ENCODE results near the gene LEAP2. TPM values are rescaled to one million over a fixed set of nuclear protein-coding genes. Genes with fewer than 3 reads are reported as not detected.

Gene LEAP2
- total RNA-seq, 1 donor from 2014 or later = 1.0 TPM

DNA sequence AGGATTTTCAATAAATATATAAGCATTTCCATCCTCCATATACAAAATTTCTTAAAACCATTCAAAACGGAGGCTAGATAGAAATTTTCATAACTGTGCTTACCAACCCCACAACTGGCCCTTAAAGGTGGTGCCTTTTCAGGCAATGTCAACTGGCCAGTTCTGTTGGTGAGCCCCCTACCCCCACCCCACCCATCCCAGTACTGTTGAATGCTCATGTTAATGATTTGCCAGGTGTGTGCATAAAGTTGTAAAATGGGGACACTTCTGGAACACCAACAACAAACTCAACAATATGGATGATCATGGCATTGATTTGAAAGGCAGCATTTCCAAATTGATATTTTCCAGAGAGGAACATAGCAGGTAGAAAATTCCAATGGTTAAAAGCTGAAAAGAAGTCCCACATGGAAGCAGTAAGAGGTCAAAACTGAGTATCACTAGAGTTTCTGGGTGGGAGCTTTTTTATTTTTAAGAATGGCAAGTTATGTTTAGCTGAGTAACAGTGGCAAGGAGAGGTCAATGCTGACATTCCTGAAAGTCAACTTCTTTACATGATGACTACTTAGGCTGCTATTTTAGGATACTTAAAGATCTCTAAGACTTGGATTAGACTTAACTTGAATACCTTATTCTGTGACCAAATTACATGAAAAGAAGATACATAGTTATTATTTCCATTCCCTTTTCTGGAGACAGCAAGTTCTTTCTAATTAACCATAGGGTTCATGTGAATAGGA, 2.7 kb downstream of the LEAP2 start:
- DNase-seq (ENCODE audit: low read depth) = no peak

DNA sequence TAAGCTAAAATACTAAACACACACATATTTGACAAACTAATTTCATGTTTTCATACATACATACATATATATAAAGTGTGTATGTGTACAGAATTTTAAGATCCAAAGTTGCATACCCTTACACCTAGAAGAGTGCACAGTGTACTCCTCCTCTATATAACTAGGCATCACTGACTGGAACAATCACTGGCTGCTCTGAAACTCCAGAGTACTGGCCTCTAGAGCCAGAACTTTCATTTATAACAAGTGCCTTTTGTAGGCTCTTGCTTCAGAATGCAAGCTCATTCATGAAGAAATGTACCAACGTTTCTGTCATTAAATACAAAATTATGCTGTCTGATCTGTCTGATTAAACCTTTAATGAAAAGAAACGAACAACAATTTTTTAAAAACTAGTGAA, 4.0 kb downstream of the LEAP2 start:
- no peak for DNase-seq (ENCODE audit: low read depth)

DNA sequence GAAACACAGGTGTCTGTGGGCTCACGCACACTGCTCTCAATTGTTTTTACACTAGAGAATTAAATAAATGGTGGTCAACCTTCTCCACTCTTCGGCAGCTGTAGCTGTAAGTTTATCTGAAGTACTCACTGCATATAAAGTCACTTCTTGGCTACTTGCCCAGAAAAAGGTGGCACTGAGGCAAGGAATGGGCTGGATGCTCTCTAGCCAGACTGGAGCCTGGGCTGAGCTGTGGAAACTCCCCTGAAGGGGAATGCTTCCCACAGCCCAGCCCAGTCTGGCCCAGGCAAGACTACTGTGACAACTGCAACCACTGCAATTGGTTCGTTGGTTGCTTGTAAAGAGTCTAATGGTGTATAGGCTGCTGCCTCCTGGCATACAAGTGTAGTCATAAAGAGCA, 4.5 kb downstream of the LEAP2 start:
- peak; percentile 92 for DNase-seq (ENCODE audit: low read depth)

DNA sequence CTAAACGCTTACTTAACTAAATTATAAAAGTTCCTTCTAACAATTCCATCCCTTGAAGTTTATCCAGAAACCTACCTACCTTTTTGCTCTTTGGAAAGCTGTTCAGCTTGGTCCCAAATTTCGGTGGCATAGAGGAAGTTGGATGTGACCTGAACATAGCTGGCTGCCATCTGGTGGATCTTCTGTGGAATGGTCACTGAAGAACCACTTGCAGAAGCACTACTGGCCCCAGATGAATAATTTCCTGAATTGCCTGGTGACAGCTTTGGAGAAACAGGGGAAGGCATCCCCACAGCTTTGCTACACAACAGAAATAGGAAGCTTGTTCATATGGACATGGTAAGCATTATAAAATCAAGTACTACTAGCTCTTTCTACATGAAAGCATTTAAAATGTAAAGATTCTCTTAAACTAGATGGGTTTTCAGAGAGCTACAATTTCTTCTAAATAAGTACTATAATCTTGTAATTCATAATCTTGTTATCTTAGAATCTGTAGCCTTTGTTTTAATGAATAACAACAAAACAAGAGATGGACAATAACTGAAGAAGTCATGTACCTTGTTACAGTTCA, 9.9 kb downstream of the LEAP2 start:
- DNase-seq (ENCODE audit: low read depth) = peak; percentile 71

DNA sequence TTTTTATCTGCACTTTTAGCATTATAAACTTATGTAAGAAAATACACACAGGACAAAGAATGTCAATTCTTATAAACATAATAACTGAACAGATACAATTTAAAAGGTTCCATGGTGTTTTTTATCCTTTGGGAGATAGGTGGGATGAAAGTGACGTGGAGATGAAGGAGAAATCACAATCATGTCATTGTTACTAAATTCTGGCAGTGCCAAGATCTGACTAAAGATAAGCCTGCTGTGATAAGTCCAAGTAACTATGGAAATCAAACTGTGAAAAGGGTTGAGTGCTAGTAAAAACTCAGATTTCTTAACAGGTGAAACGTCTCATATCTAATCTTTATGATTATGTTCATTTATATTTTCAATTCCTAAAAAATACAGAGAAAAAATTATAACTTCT, 11.1 kb downstream of the LEAP2 start:
- DNase-seq (ENCODE audit: low read depth) = no peak

DNA sequence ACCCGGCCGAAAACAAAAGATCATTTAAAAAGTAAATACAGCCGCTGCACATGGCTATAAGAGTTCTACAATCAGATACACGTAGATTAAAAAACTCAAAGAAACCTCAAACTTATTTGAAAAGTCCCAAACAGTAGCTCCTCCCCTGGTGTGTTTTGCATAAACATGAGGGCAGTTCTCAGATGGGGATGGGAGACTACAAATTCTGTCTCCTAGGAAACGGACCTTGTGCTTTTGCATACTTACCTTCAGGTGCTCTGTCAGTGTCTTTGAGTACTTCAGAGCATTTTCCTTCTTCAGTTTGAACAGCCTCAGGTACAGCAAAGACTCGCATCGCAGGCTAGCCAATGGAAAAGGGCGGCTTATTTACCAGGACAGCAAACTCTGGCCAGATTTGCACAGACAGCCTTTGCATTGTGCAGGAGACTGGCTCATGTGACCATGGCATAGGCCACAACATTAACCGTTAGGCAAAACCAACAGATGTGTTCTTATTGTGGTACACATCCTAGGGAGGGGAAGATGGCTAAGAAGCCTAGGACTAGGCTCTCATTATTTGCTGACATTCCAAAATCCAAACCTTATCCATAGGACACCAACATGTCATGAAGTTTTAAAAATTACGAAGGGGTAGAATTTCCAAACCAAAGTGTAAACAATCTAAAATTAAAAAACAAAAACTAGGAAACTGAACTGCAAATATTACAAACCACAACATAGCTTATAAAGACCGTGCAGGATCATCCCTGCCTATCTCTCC, 12.8 kb downstream of the LEAP2 start:
- DNase-seq (ENCODE audit: low read depth) = no peak

DNA sequence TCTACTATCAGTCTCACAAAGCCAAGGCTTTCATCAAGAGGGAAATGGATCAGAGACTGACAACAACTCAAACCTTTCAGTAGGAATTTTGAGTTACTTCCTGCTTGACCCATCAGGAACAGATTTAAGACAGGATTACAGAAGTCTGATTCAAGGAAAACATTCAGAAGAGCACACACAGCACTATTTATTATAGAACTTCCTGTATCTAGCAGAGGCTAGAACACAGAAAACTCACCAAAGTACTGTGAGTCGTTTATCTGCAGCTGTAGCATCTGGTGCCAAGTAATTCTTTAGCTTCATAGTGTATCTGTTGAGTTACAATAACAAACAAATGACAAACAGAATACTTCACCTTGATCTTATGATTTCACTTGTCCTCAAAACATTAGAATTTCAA, 13.8 kb downstream of the LEAP2 start:
- DNase-seq (ENCODE audit: low read depth) = no peak

DNA sequence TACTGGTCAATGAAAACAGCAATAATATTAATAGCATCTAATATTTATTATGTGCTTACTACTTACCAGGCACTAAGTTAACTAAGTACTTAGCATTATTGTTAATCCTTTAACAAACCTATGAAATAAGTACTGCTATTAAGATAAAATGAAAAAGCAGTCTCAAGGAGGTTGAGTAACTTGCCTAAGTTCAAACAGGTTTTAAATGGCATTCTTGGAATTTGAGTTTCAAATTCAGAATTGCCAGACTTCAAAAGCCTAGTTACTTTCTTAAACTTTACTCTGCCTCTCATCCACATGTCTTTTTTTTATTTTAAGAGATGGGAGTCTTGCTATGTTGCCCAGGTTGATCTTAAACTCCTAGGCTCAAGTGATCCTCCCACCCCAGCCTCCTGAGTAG, 16.0 kb downstream of the LEAP2 start:
- DNase-seq (ENCODE audit: low read depth) = no peak

DNA sequence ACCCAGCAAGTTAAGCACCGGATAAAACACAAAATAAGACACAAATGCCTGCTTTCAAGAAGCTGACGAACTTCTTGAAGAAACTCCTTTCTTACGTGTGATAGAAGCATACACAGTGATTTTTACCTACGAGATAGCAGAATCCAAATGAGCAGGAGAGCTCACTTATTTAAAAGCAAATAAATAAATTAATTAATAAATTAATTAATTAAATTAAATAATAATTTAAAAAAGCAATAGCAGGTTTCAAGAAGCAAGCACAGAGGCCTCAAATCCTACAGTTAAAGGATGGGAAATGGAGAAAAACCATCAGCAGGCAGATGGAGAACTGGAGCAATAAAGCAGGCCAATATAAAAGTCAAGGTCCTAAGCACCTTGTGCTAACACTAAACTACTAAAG, 17.3 kb downstream of the LEAP2 start:
- DNase-seq (ENCODE audit: low read depth) = no peak

DNA sequence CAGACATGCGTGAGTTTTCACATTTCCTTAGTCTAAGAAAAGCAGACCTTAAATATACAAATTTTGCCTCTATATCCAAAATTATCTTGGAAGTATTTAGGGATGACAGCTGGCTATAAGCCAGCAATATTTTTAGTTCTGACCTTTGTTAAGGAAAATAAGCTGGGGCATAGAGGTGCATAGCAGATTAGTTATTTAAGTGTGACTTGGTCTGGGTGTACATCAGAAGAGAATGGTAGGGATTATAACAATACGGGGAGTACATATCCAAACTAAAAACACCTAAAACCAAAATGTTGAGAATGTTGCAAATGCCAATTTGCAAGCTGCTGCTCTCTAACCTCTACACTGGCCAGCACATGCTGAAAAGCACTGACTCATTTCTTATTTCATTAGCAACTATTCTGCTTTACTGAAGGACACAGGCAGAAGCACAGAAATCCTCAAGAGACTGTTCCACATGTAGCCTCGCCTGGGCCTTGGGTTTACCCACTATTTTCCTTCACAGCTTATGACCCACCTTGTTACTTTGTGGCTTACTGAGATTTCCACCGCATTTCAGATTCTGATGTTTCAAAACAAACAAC, 22.3 kb downstream of the LEAP2 start:
- DNase-seq (ENCODE audit: low read depth) = no peak

DNA sequence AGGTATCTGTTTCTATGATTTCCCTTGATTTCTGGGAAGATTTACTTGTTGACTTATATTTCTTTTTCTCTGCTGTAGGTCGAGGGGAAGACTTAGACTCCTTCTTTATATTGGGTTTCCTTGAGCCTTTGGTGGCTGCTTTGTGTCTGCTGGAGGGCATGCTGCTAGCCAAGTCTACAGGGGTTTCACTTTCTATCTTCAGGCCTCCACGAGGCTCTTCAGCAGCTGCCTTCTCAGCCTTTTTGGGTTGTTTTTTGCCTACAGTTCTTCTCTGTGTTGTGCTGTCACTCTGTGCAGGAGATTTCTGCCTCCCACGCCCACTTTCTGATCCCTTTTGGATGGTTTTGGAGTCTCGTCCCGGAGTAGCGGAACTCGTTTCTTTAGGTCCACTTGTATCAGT, 23.2 kb downstream of the LEAP2 start:
- no peak for DNase-seq (ENCODE audit: low read depth)

DNA sequence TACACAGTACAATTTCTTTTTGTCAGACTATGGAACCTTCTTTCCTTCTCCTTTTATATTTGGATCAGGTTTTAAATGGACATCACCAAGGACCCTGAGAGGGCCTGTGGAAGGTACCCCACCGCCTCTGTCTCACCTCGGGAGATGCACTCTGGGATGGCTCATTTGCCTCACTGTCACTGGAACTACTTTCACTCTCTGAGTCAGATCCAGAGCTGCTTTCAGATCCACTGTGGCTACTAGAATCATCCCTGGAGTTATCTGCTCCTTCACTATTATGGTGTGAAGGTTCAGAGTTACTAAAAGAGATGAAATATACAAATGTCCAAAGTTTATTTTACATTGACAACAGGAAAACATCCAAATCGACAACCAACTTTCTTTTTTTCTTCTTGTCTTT, 24.6 kb downstream of the LEAP2 start:
- no peak for DNase-seq (ENCODE audit: low read depth)

DNA sequence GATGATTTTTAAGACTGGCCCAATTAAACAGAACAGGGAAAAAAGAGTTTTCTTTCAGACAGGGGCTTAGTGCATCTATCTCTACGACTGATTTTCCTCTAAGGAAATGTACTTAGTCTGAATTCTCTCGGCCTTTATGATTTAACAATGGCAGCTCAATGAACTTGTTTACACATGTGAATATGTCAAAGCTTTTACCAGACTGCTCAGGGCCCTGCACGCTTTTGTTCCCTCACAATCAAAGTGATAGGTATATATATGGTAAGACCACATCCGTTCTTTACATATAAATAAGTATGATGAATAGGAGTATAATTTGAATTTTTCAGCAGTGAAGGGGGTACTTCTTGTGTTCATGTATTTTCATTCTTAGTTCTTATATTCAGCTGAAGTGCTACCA, 27.6 kb downstream of the LEAP2 start:
- no peak for DNase-seq (ENCODE audit: low read depth)

DNA sequence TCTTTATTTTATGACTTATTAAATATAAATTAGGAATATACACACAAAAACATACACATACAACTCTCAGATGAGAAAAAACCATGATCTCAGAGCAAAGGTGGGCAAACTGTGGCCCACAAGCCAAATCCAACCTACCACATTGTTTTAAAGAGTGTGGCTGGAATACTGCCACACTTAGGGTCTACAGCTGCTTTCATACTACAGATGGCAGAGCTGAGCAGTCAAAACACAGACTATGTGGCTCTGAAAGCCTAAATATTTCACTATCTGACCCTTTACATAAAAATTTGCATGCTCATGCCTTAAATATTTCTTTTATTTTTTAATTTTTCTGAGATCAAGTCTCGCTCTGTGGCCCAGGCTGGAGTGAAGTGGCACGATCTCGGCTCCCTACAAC, 28.3 kb downstream of the LEAP2 start:
- peak; percentile 45 for DNase-seq (ENCODE audit: low read depth)

DNA sequence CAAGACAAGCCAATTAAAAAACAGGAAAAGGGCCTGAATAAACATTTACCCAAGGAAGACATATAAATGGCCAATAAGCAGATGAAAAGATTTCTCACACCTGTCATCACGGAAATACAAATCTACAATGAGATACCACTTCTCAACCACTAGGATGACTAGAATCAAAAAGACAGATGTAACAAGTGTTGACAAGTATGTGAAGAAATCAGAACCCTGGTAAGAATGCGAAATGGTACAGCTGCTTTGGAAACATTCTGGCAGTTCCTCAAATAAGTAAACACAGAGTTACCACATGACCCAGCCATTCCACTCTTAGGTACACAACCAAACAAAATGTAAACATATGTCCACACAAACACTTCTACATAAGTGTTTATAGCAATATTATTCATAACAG, 32.5 kb downstream of the LEAP2 start:
- peak; percentile 83 for DNase-seq (ENCODE audit: low read depth)

DNA sequence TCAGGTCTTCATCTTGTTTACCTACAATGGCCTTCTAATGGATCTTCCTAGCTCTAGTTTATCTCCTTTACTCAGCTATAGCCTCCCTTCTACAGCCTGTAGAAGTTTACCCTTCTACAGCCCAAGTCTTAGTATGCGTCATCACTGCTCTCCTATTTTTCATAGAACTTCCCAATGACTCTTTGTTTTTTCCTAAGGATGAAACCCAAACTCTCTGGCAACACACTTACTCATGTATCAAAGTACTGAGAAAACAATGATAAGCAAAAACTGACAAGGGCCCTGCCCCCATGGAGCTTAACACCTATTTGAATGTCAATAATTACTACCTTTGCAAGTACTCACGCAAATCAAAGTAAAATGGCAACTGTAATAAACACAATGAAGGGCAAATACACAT, 33.7 kb downstream of the LEAP2 start:
- no peak for DNase-seq (ENCODE audit: low read depth)

DNA sequence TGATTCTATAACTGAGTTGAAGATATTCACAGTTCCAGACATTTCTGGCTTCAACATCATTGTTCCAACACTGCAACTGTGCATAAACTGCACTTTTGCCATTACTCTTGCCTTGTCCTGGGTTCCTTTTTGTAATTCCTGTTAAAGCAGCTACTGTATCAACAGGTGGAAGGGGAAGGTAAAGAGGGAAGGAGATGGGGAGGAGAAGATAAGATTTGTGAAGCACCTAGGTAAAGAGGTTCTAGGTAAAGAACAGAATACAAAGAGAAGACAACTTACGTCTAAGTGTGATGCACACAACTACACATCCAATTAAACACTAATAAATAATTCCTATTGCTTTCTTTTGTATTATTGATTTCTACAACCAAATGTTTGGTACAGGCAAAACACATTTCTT, 36.2 kb downstream of the LEAP2 start:
- no peak for DNase-seq (ENCODE audit: low read depth)

DNA sequence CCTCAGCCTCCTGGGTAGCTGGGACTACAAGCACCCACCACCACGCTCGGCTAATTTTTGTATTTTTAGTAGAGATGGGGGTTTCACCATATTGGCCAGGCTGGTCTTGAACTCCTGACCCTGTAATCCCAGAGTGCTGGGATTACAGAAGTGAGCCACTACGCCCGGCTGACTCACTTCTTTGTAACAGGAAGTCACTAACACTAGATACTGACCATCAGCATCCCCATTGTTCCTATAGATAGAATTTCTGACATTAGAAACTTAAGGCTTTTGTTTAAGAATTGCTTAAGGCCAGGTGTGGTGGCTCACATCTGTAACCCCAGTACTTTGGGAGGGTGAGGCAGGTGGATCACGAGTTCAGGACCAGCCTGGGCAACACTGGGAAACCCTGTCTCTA, 42.2 kb downstream of the LEAP2 start:
- DNase-seq (ENCODE audit: low read depth) = no peak

DNA sequence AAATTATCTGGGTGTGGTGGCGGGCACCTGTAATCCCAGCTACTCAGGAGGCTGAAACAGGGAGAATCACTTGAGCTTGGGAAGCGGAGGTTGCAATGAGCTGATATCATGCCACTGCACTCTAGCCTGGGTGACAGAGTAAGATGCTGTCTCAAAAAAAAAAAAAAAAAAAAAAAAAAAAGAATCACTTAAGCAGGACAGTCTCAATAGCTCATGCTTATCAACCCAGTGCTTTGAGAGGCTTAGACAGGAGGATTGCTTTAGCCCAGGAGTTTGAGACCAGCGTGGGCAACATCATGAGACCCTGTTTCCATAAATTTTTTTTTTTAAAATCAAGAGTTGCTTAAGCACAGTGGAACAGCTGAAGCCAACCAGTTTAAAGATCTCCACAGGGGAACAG, 42.6 kb downstream of the LEAP2 start:
- DNase-seq (ENCODE audit: low read depth) = no peak

Data from myocyte (in vitro differentiated cells).